CD4-positive, alpha-beta T cell (primary cell): Measurements from ENCODE around the gene TCN2. TPM values are rescaled to one million over a fixed set of nuclear protein-coding genes. Genes with fewer than 3 reads are reported as not detected.

Source experiments
- ATAC-seq: fragments of 200-7000 bp; cut with Tn5 transposase; one replicate; pipeline ENCODE4 v1.10.0; 2022; ENCODE audit warnings: mild to moderate bottlenecking; ENCODE audit not compliant: poor library complexity
- CTCF ChIA-PET: fragments of 350-600 bp; sonication (Branson Sonifier 250); formaldehyde crosslinking; loops from one replicate; lab custom pipeline; 2021; ENCODE audit warnings: antibody characterized with exemption, inconsistent platforms; lab: Charles Lee
- POLR2A ChIA-PET: fragments of 350-600 bp; sonication (Branson Sonifier 250); formaldehyde crosslinking; loops from one replicate; lab custom pipeline; 2021; ENCODE audit warnings: antibody characterized with exemption, inconsistent platforms; lab: Charles Lee
- DNase-seq, 14 experiments: peaks; one replicate each; pipeline ENCODE4 v3.0.0-alpha.2; 2013 to 2020; ENCODE audit warnings: mixed read lengths in 2 of 14
- H3K27ac ChIP-seq, 2 donors: one replicate each; pipeline versions ENCODE4 v1.5.1 to v1.7.0; 2013; ENCODE audit warnings: low read length in 2 of 2, low read depth in 1 of 2, mild to moderate bottlenecking in 1 of 2
- H3K27me3 ChIP-seq, 2 experiments: 1 replicate in 1 of 2; 2 replicates in 1 of 2; pipeline versions ENCODE4 v1.6.1 to v1.7.0; 2013; ENCODE audit warnings: low read length in 2 of 2, control low read depth in 1 of 2, mild to moderate bottlenecking in 1 of 2, moderate library complexity in 1 of 2; ENCODE audit not compliant: insufficient read depth in 2 of 2, control insufficient read depth in 1 of 2
- H3K36me3 ChIP-seq: one replicate; pipeline ENCODE4 v1.6.1; 2013; ENCODE audit warnings: low read length, control low read depth; ENCODE audit not compliant: insufficient read depth
- H3K4me1 ChIP-seq: one replicate; pipeline ENCODE4 v1.6.1; 2013; ENCODE audit warnings: low read length, control low read depth; ENCODE audit not compliant: insufficient read depth
- H3K4me3 ChIP-seq: one replicate; pipeline ENCODE4 v1.5.1; 2013; ENCODE audit warnings: mild to moderate bottlenecking, low read length, moderate library complexity
- H3K9me3 ChIP-seq, 2 experiments: 1 replicate in 1 of 2; 2 replicates in 1 of 2; pipeline versions ENCODE4 v1.6.1 to v1.7.0; 2013; ENCODE audit warnings: low read length in 2 of 2, mild to moderate bottlenecking in 2 of 2, control low read depth in 1 of 2, moderate library complexity in 1 of 2; ENCODE audit not compliant: control insufficient read depth in 1 of 2, insufficient read depth in 1 of 2
- H3K27ac Mint-ChIP-seq: one replicate; pipeline ENCODE4 v1.8.0; 2020; ENCODE audit warnings: mixed read lengths
- H3K27me3 Mint-ChIP-seq: one replicate; pipeline ENCODE4 v1.8.0; 2021; ENCODE audit warnings: mixed read lengths
- H3K36me3 Mint-ChIP-seq: one replicate; pipeline ENCODE4 v1.8.0; 2021; ENCODE audit warnings: low read depth, mixed read lengths
- H3K4me1 Mint-ChIP-seq: one replicate; pipeline ENCODE4 v1.8.0; 2021; ENCODE audit warnings: low read depth, mixed read lengths
- H3K4me3 Mint-ChIP-seq: one replicate; pipeline ENCODE4 v1.8.0; 2020; ENCODE audit warnings: mild to moderate bottlenecking, mixed read lengths
- H3K9me3 Mint-ChIP-seq: one replicate; pipeline ENCODE4 v1.8.0; 2020; ENCODE audit warnings: mixed read lengths
- CTCF ChIP-seq: fragments of 200-600 bp; IDR thresholded peaks from one replicate; pipeline ENCODE4 v1.8.0; 2022; ENCODE audit warnings: antibody characterized with exemption, mild to moderate bottlenecking
- intact Hi-C, 2 experiments: fragments of 100-400 bp; cut with DNase I in 1 of 2; cut with micrococcal nuclease in 1 of 2; formaldehyde crosslinking; loops; one replicate each; pipeline versions ENCODE4 v1.15.1 to v1.9.0; 2023 to 2025; cut with DNase I, micrococcal nuclease
- total RNA-seq, 174 experiments: library from RNA in 2 of 174; stranded (reverse) in 2 of 174; gene quantifications; one replicate each; pipeline ENCODE4 v1.2.3 and lab custom pipeline; 2021 to 2026

TCN2 gene
- total RNA-seq, 2 experiments from 2014 or later, result 0.52 to 0.53 TPM

GRCh38 chr22:30604723-30605122 is 2.3 kb upstream of the TCN2 start:
- H3K27ac ChIP-seq, result no peak overlapping the region
- ChIA-PET POLR2A (no interaction called here), CTCF (interaction anchor here (0.6 to 0.8 kb wide), 2 partner anchors 19 to 874 kb away, joined by 3 to 4 read pairs; no protein-coding TSS in a partner anchor)
- intact Hi-C loops, result loop anchor here in 1 of 2 experiments (10.0 kb wide), 1 partner anchor 210 kb away; the partner anchor contains the start of gene SEC14L2
- H3K27me3 ChIP-seq, result no peaks in the 10 kb centered on the region
- no peaks in the 10 kb centered on the region for H3K9me3 Mint-ChIP-seq
- H3K27me3 Mint-ChIP-seq, result no peaks in the 10 kb centered on the region
- DNase-seq (no peak), ATAC-seq (no peak)
- peaks cover 16% of the 10 kb centered on the region for H3K4me1 Mint-ChIP-seq
- no peak overlapping the region for H3K27ac Mint-ChIP-seq
- no peak overlapping the region for H3K4me3 Mint-ChIP-seq
- peaks cover 31% of the 10 kb centered on the region for H3K4me1 ChIP-seq
- H3K36me3 ChIP-seq, result no peaks in the 10 kb centered on the region
- no peaks in the 10 kb centered on the region for H3K9me3 ChIP-seq
- no peak for TF ChIP-seq CTCF
- no peaks in the 10 kb centered on the region for H3K36me3 Mint-ChIP-seq
- H3K4me3 ChIP-seq, result no peak overlapping the region

GRCh38 chr22:30605449-30606110 is 1.4 kb upstream of the TCN2 start:
- TF ChIP-seq CTCF, result peak; percentile 70
- Mint-ChIP-seq H3K36me3 (no peaks in the 10 kb centered on the region), H3K27ac (no peak overlapping the region), H3K4me3 (peak overlapping the region; percentile 46), H3K9me3 (no peaks in the 10 kb centered on the region), H3K27me3 (no peaks in the 10 kb centered on the region), H3K4me1 (peaks cover 16% of the 10 kb centered on the region)
- Histone ChIP-seq H3K4me3 (no peak overlapping the region), H3K4me1 (peaks cover 33% of the 10 kb centered on the region), H3K36me3 (no peaks in the 10 kb centered on the region), H3K9me3 (no peaks in the 10 kb centered on the region), H3K27me3 (no peaks in the 10 kb centered on the region), H3K27ac (no peak overlapping the region)
- ATAC-seq (peak; percentile 43), DNase-seq (peak in 11 of 14 experiments; percentile 6 to 67 (median 28))
- CTCF ChIA-PET, result interaction anchor here (0.8 to 1.6 kb wide), 4 partner anchors 9 to 29 kb away, joined by 3 to 7 read pairs (median 3); no protein-coding TSS in a partner anchor
- POLR2A ChIA-PET, result interaction anchor here (1.4 kb wide), 1 partner anchor 12 kb away, joined by 4 read pairs; no protein-coding TSS in a partner anchor
- intact Hi-C loops, result loop anchor here in 1 of 2 experiments (10.0 kb wide), 1 partner anchor 211 kb away; the partner anchor contains the start of gene SEC14L2

- ATAC-seq, result no peak
- peak overlapping the region; percentile 45 for H3K27ac Mint-ChIP-seq
- intact Hi-C loops, result loop anchor here in 1 of 2 experiments (10.0 kb wide), 1 partner anchor 213 kb away; the partner anchor contains the start of gene SEC14L2
Observed at GRCh38 chr22:30607300-30607930, 441 bp downstream of the TCN2 start.

More at GRCh38 chr22:30607300-30607930, 441 bp downstream of the TCN2 start:
- Mint-ChIP-seq H3K4me3 (peak overlapping the region; percentile 92), H3K27me3 (no peaks in the 10 kb centered on the region), H3K36me3 (no peaks in the 10 kb centered on the region), H3K9me3 (no peaks in the 10 kb centered on the region), H3K4me1 (peaks cover 16% of the 10 kb centered on the region)
- peak overlapping the region; percentile 61 for H3K4me3 ChIP-seq
- peaks cover 33% of the 10 kb centered on the region for H3K4me1 ChIP-seq
- POLR2A ChIA-PET, result interaction anchor here (1.2 to 1.4 kb wide), 3 partner anchors 14 to 477 kb away, joined by 4 to 5 read pairs (median 4); partner anchors contain the start of gene PES1
- no peak for TF ChIP-seq CTCF
- no peak for DNase-seq
- H3K36me3 ChIP-seq, result no peaks in the 10 kb centered on the region
- H3K27ac ChIP-seq, result no peak overlapping the region
- no peaks in the 10 kb centered on the region for H3K9me3 ChIP-seq
- H3K27me3 ChIP-seq, result no peaks in the 10 kb centered on the region
- CTCF ChIA-PET, result no interaction called here
